Measurements from ENCODE around the gene ASAP2. TPM values are rescaled to one million over a fixed set of nuclear protein-coding genes. Genes with fewer than 3 reads are reported as not detected.
A peak's percentile ranks its signal among the peaks of the same experiment; 100 is the strongest.

The ASAP2 gene
- total and polyA plus RNA-seq, 9 of the 15 experiments (the other 6 are each of a cell fraction or from before 2014, with no cell fraction given): 0.06 to 4.3 (median 3.1) TPM

DNA sequence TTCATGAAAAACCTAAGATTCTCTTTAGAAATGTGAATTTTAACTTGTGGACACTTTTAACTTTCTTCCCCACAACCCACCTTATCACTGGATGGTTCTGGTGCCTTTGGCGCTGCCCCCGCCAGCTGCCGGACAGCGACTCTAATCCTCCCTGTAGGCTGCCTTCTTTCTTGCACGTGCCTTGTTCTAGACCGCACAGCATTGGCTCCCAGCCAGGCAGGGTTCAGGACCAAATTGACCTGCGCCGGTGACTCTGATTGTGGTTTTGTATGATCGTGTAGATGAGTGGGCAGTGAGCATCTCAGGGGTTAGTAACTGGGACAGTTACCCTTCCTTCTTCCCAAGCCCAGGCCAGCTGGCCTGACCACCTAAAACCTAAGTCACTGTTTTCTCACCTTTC, 106.8 kb downstream of the ASAP2 start (continued):
- TF ChIP-seq, protein P1, sequence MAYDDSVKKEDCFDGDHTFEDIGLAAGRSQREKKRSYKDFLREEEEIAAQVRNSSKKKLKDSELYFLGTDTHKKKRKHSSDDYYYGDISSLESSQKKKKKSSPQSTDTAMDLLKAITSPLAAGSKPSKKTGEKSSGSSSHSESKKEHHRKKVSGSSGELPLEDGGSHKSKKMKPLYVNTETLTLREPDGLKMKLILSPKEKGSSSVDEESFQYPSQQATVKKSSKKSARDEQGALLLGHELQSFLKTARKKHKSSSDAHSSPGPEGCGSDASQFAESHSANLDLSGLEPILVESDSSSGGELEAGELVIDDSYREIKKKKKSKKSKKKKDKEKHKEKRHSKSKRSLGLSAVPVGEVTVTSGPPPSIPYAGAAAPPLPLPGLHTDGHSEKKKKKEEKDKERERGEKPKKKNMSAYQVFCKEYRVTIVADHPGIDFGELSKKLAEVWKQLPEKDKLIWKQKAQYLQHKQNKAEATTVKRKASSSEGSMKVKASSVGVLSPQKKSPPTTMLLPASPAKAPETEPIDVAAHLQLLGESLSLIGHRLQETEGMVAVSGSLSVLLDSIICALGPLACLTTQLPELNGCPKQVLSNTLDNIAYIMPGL (CRISPR knock-in tag; IDR thresholded peaks at IDR 0.05): no peak
- TF ChIP-seq, protein P2, sequence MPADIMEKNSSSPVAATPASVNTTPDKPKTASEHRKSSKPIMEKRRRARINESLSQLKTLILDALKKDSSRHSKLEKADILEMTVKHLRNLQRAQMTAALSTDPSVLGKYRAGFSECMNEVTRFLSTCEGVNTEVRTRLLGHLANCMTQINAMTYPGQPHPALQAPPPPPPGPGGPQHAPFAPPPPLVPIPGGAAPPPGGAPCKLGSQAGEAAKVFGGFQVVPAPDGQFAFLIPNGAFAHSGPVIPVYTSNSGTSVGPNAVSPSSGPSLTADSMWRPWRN (IDR thresholded peaks at IDR 0.05; ENCODE audit: low read depth): peak; percentile 90
- TF ChIP-seq ILF3 (IDR thresholded peaks at IDR 0.05; ENCODE audit: borderline replicate concordance): no peak
- peak; percentile 12; the same call in 1 of the 2 replicates for TF ChIP-seq JUND (IDR thresholded peaks at IDR 0.05; ENCODE audit: borderline replicate concordance, low read depth, low read length)
- no peak for TF ChIP-seq JUND (tag; IDR thresholded peaks at IDR 0.05; ENCODE audit: borderline replicate concordance, low read depth, low read length)
- TF ChIP-seq, protein P3, sequence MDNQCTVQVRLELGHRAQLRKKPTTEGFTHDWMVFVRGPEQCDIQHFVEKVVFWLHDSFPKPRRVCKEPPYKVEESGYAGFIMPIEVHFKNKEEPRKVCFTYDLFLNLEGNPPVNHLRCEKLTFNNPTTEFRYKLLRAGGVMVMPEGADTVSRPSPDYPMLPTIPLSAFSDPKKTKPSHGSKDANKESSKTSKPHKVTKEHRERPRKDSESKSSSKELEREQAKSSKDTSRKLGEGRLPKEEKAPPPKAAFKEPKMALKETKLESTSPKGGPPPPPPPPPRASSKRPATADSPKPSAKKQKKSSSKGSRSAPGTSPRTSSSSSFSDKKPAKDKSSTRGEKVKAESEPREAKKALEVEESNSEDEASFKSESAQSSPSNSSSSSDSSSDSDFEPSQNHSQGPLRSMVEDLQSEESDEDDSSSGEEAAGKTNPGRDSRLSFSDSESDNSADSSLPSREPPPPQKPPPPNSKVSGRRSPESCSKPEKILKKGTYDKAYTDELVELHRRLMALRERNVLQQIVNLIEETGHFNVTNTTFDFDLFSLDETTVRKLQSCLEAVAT (IDR thresholded peaks at IDR 0.05): peak in 1 of 2 experiments; percentile 50; a peak in 1 of 4 replicates
- TF ChIP-seq, protein P4, sequence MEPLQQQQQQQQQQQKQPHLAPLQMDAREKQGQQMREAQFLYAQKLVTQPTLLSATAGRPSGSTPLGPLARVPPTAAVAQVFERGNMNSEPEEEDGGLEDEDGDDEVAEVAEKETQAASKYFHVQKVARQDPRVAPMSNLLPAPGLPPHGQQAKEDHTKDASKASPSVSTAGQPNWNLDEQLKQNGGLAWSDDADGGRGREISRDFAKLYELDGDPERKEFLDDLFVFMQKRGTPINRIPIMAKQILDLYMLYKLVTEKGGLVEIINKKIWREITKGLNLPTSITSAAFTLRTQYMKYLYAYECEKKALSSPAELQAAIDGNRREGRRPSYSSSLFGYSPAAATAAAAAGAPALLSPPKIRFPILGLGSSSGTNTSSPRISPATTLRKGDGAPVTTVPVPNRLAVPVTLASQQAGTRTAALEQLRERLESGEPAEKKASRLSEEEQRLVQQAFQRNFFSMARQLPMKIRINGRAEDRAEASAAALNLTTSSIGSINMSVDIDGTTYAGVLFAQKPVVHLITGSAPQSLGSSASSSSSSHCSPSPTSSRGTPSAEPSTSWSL (CRISPR knock-in tag; IDR thresholded peaks at IDR 0.05; ENCODE audit: borderline replicate concordance): no peak
- TF ChIP-seq POLR2AphosphoS5 (IDR thresholded peaks at IDR 0.05; ENCODE audit: control insufficient read depth, insufficient read depth, low read depth, low read length): 0 out of 2 replicates have a peak, but pooled peaks have one; percentile 20
- TF ChIP-seq ZNF354B (CRISPR knock-in tag; IDR thresholded peaks at IDR 0.05): no peak
- no peak for TF ChIP-seq PPARD (CRISPR knock-in tag; IDR thresholded peaks at IDR 0.05)
- TF ChIP-seq, protein P5, sequence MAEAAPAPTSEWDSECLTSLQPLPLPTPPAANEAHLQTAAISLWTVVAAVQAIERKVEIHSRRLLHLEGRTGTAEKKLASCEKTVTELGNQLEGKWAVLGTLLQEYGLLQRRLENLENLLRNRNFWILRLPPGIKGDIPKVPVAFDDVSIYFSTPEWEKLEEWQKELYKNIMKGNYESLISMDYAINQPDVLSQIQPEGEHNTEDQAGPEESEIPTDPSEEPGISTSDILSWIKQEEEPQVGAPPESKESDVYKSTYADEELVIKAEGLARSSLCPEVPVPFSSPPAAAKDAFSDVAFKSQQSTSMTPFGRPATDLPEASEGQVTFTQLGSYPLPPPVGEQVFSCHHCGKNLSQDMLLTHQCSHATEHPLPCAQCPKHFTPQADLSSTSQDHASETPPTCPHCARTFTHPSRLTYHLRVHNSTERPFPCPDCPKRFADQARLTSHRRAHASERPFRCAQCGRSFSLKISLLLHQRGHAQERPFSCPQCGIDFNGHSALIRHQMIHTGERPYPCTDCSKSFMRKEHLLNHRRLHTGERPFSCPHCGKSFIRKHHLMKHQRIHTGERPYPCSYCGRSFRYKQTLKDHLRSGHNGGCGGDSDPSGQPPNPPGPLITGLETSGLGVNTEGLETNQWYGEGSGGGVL (CRISPR knock-in tag; IDR thresholded peaks at IDR 0.05): no peak
- TF ChIP-seq, protein P6, sequence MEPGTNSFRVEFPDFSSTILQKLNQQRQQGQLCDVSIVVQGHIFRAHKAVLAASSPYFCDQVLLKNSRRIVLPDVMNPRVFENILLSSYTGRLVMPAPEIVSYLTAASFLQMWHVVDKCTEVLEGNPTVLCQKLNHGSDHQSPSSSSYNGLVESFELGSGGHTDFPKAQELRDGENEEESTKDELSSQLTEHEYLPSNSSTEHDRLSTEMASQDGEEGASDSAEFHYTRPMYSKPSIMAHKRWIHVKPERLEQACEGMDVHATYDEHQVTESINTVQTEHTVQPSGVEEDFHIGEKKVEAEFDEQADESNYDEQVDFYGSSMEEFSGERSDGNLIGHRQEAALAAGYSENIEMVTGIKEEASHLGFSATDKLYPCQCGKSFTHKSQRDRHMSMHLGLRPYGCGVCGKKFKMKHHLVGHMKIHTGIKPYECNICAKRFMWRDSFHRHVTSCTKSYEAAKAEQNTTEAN (CRISPR knock-in tag; IDR thresholded peaks at IDR 0.05): no peak
- no peak for TF ChIP-seq CHD4 (IDR thresholded peaks at IDR 0.05; ENCODE audit: insufficient read depth, insufficient replicate concordance, low read depth, low read length, poor library complexity, severe bottlenecking)
- TF ChIP-seq WHSC1 (IDR thresholded peaks at IDR 0.05; ENCODE audit: low read length): no peak
- TF ChIP-seq, protein P7, sequence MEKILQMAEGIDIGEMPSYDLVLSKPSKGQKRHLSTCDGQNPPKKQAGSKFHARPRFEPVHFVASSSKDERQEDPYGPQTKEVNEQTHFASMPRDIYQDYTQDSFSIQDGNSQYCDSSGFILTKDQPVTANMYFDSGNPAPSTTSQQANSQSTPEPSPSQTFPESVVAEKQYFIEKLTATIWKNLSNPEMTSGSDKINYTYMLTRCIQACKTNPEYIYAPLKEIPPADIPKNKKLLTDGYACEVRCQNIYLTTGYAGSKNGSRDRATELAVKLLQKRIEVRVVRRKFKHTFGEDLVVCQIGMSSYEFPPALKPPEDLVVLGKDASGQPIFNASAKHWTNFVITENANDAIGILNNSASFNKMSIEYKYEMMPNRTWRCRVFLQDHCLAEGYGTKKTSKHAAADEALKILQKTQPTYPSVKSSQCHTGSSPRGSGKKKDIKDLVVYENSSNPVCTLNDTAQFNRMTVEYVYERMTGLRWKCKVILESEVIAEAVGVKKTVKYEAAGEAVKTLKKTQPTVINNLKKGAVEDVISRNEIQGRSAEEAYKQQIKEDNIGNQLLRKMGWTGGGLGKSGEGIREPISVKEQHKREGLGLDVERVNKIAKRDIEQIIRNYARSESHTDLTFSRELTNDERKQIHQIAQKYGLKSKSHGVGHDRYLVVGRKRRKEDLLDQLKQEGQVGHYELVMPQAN (IDR thresholded peaks at IDR 0.05; ENCODE audit: borderline replicate concordance): no peak
- TF ChIP-seq RCOR1 (IDR thresholded peaks at IDR 0.05; ENCODE audit: borderline replicate concordance in 1 of 2, low read depth in 2 of 2, low read length in 2 of 2): peak; percentile 16 to 82; a peak in 2 of 4 replicates
